Right renal pelvis (tissue), 4 donors: Measurements from ENCODE around the gene LBX1. TPM values are rescaled to one million over a fixed set of nuclear protein-coding genes. Genes with fewer than 3 reads are reported as not detected.

ENCODE experiments used
- DNase-seq, 4 donors: peaks; one replicate each; pipeline ENCODE4 v3.0.0-alpha.2; 2013; ENCODE audit warnings: low read depth in 4 of 4, low spot score in 3 of 4, missing footprints in 1 of 4
- polyA plus RNA-seq, 4 donors: library from polyadenylated mRNA; unstranded; fragments of 120-200 nt; gene quantifications; one replicate each; pipeline ENCODE4 v1.2.1, GENCODE V29; 2013; ENCODE audit not compliant: insufficient read length in 4 of 4

Gene LBX1
- polyA plus RNA-seq, 4 donors, result not detected

- DNase-seq, result no peak
These were observed 15.2 kb upstream of the LBX1 start for GRCh38 chr10:101244321-101245050.

GRCh38 chr10:101241840-101242707 is 12.8 kb upstream of the LBX1 start:
- no peak for DNase-seq

GRCh38 chr10:101238732-101239105 is 9.5 kb upstream of the LBX1 start:
- no peak for DNase-seq

- no peak for DNase-seq
These were observed 8.9 kb upstream of the LBX1 start for GRCh38 chr10:101237982-101238731.

GRCh38 chr10:101237081-101237981 is 8.1 kb upstream of the LBX1 start:
- DNase-seq, result no peak

- no peak for DNase-seq
These were observed 7.3 kb upstream of the LBX1 start for GRCh38 chr10:101236376-101237080.

- no peak for DNase-seq
These were observed 6.5 kb upstream of the LBX1 start for GRCh38 chr10:101235766-101236165.

- no peak for DNase-seq
These were observed 5.1 kb upstream of the LBX1 start for GRCh38 chr10:101234333-101234732.

- DNase-seq, result no peak
These were observed 4.6 kb upstream of the LBX1 start for GRCh38 chr10:101233863-101234262.

GRCh38 chr10:101233443-101233842 is 4.2 kb upstream of the LBX1 start:
- no peak for DNase-seq

- no peak for DNase-seq
These were observed 2.8 kb upstream of the LBX1 start for GRCh38 chr10:101231912-101232689.

- DNase-seq, result no peak
These were observed 1.8 kb upstream of the LBX1 start for GRCh38 chr10:101231092-101231491.

- no peak for DNase-seq
These were observed 1.1 kb upstream of the LBX1 start for GRCh38 chr10:101230183-101230917.

GRCh38 chr10:101228966-101229265 is 347 bp downstream of the LBX1 start:
- no peak for DNase-seq

- no peak for DNase-seq
These were observed 904 bp downstream of the LBX1 start for GRCh38 chr10:101228153-101228965.

- DNase-seq, result no peak
These were observed 1.7 kb downstream of the LBX1 start for GRCh38 chr10:101227429-101228152.
